ENCODE data around the gene ZNF821.
"Not testable (repeated sequence)": the region's sequence is repeated elsewhere in the genome, so short reads cannot be mapped to it uniquely, and the experiment has no call there.

Gene ZNF821

GRCh38 chr16:71830359-71830758 lies 53.6 kb downstream of the ZNF821 start:
- Histone ChIP-seq H3K4me3 (ENCODE audit: low read length, poor library complexity, severe bottlenecking) (no peak overlapping the region), H3K9me2 (replicated peaks; ENCODE audit: low read depth, low read length) (no peaks in the 10 kb centered on the region), H3K4me2 (ENCODE audit: low read depth, low read length, poor library complexity, severe bottlenecking) (no peak overlapping the region), H4K20me1 (ENCODE audit: insufficient read depth, low read length, poor library complexity, severe bottlenecking) (no peaks in the 10 kb centered on the region), H3K4me1 (ENCODE audit: insufficient read depth, low read length, poor library complexity, severe bottlenecking) (no peaks in the 10 kb centered on the region), H3K36me3 (ENCODE audit: insufficient read depth, low read length) (no peaks in the 10 kb centered on the region), H3K79me2 (ENCODE audit: insufficient read depth, low read length) (no peaks in the 10 kb centered on the region), H3F3A (ENCODE audit: low read depth) (no peaks in the 10 kb centered on the region), H3K9ac (ENCODE audit: low read depth, low read length, poor library complexity, severe bottlenecking) (no peak overlapping the region), H2AFZ (ENCODE audit: low read length) (no peak overlapping the region), H3K27me3 (ENCODE audit: insufficient read depth, low read length, poor library complexity, severe bottlenecking) (no peaks in the 10 kb centered on the region), H3K9me3 (ENCODE audit: insufficient read depth, low read depth, low read length) (no peaks in the 10 kb centered on the region)
- TF ChIP-seq CTCF (conservative IDR thresholded peaks at IDR 0.05; ENCODE audit: low read length) = no peak

DNA sequence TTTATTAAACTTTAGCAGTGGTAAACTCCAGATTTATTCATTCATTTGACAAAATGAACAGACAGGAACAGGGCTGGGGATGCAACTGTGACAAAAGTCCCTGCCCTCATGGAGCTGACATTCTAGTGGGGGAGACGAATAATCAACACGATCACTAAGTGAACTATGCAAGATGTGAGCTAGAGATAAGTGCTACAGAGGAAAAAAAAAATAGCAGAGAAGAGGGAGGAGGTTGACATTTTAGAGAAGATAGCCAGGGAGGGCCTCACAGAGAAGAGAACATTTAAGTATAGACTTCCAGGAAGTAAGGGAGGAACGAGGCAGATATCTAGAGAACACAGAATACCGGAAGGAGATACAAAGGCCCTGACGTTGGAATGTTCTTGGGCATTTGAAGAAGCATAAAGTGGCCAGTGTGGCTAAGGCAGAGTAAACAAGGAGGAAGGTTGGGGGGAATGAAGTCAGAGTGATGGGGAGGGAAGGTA lies 57.4 kb downstream of the ZNF821 start:
- H3K9ac ChIP-seq (ENCODE audit: low read depth, low read length, poor library complexity, severe bottlenecking) = no peak overlapping the region
- no peak overlapping the region for H2AFZ ChIP-seq (ENCODE audit: low read length)

DNA sequence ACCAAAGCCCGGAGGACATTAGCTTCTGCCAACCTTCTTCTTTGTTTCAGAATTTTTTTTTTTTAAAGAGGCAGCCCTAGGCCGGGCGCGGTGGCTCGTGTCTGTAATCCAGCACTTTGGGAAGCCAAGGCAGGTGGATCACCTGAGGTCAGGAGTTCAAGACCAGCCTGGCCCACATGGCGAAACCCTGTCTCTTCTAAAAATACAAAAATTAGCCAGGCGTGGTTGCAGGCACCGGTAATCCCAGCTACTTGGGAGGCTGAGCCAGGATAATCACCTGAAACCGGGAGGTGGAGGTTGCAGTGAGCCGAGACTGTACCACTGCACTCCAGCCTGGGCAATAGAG lies 66.9 kb downstream of the ZNF821 start:
- H3K9ac ChIP-seq (ENCODE audit: low read depth, low read length, poor library complexity, severe bottlenecking); H3K79me2 ChIP-seq (ENCODE audit: insufficient read depth, low read length); H4K20me1 ChIP-seq (ENCODE audit: insufficient read depth, low read length, poor library complexity, severe bottlenecking); H3K4me3 ChIP-seq (ENCODE audit: low read length, poor library complexity, severe bottlenecking); H3F3A ChIP-seq (ENCODE audit: low read depth); H3K9me3 ChIP-seq (ENCODE audit: insufficient read depth, low read depth, low read length); H3K36me3 ChIP-seq (ENCODE audit: insufficient read depth, low read length); H3K4me1 ChIP-seq (ENCODE audit: insufficient read depth, low read length, poor library complexity, severe bottlenecking); H3K9me2 ChIP-seq (replicated peaks; ENCODE audit: low read depth, low read length); H3K4me2 ChIP-seq (ENCODE audit: low read depth, low read length, poor library complexity, severe bottlenecking); H3K27me3 ChIP-seq (ENCODE audit: insufficient read depth, low read length, poor library complexity, severe bottlenecking); H2AFZ ChIP-seq (ENCODE audit: low read length): not testable (repeated sequence)

More for the DNA sequence above, 57.4 kb downstream of the ZNF821 start:
- Histone ChIP-seq H4K20me1 (ENCODE audit: insufficient read depth, low read length, poor library complexity, severe bottlenecking) (no peaks in the 10 kb centered on the region), H3K79me2 (ENCODE audit: insufficient read depth, low read length) (no peaks in the 10 kb centered on the region), H3K9me2 (replicated peaks; ENCODE audit: low read depth, low read length) (no peaks in the 10 kb centered on the region), H3F3A (ENCODE audit: low read depth) (no peaks in the 10 kb centered on the region), H3K4me3 (ENCODE audit: low read length, poor library complexity, severe bottlenecking) (no peak overlapping the region), H3K27me3 (ENCODE audit: insufficient read depth, low read length, poor library complexity, severe bottlenecking) (no peaks in the 10 kb centered on the region), H3K4me2 (ENCODE audit: low read depth, low read length, poor library complexity, severe bottlenecking) (no peak overlapping the region), H3K9me3 (ENCODE audit: insufficient read depth, low read depth, low read length) (no peaks in the 10 kb centered on the region), H3K4me1 (ENCODE audit: insufficient read depth, low read length, poor library complexity, severe bottlenecking) (no peaks in the 10 kb centered on the region), H3K36me3 (ENCODE audit: insufficient read depth, low read length) (no peaks in the 10 kb centered on the region)
- TF ChIP-seq CTCF (conservative IDR thresholded peaks at IDR 0.05; ENCODE audit: low read length) = no peak
- no peak for TF ChIP-seq EZH2phosphoT487 (IDR thresholded peaks at IDR 0.05; ENCODE audit: borderline replicate concordance)

DNA sequence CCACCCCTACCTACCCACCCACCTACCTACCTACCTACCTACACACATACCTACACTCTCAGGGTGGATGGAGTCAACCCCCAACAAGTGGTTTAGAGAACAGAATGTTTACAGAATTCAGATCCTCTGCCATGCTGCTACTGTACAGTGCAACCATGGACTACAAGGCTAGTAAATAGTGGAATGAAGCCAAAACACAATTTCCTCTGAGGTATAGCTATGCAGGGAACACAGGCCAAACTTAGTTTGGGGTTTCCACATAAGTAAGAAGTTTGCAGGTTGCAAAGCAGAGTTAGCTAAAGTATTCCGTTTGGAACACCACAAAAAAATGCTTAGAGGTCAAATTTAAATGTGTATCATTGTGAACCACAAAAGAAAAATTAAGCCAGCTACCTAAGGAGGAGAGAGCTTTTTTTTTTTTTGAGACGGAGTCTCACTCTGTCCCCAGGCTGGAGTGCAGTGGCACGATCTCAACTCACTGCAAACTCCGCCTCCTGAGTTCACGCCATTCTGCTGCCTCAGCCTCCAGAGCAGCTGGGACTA lies 72.7 kb downstream of the ZNF821 start:
- H2AFZ ChIP-seq (ENCODE audit: low read length) = no peak overlapping the region
- no peaks in the 10 kb centered on the region for H3K9me2 ChIP-seq (replicated peaks; ENCODE audit: low read depth, low read length)
- H3K79me2 ChIP-seq (ENCODE audit: insufficient read depth, low read length) = peaks cover 23% of the 10 kb centered on the region
- H3K4me1 ChIP-seq (ENCODE audit: insufficient read depth, low read length, poor library complexity, severe bottlenecking) = peaks cover 17% of the 10 kb centered on the region
- no peaks in the 10 kb centered on the region for H3K27me3 ChIP-seq (ENCODE audit: insufficient read depth, low read length, poor library complexity, severe bottlenecking)
- H3K36me3 ChIP-seq (ENCODE audit: insufficient read depth, low read length) = no peaks in the 10 kb centered on the region
- no peak overlapping the region for H3K9ac ChIP-seq (ENCODE audit: low read depth, low read length, poor library complexity, severe bottlenecking)
- TF ChIP-seq EZH2phosphoT487 (IDR thresholded peaks at IDR 0.05; ENCODE audit: borderline replicate concordance) = no peak
- TF ChIP-seq CTCF (conservative IDR thresholded peaks at IDR 0.05; ENCODE audit: low read length) = no peak
- H3K4me2 ChIP-seq (ENCODE audit: low read depth, low read length, poor library complexity, severe bottlenecking) = no peak overlapping the region
- H3K4me3 ChIP-seq (ENCODE audit: low read length, poor library complexity, severe bottlenecking) = no peak overlapping the region
- no peaks in the 10 kb centered on the region for H3K9me3 ChIP-seq (ENCODE audit: insufficient read depth, low read depth, low read length)
- peaks cover 19% of the 10 kb centered on the region for H4K20me1 ChIP-seq (ENCODE audit: insufficient read depth, low read length, poor library complexity, severe bottlenecking)
- no peaks in the 10 kb centered on the region for H3F3A ChIP-seq (ENCODE audit: low read depth)

GRCh38 chr16:71810155-71810530 lies 73.8 kb downstream of the ZNF821 start:
- Histone ChIP-seq H3K79me2 (ENCODE audit: insufficient read depth, low read length) (peaks cover 35% of the 10 kb centered on the region), H3K4me1 (ENCODE audit: insufficient read depth, low read length, poor library complexity, severe bottlenecking) (peaks cover 17% of the 10 kb centered on the region), H3K4me2 (ENCODE audit: low read depth, low read length, poor library complexity, severe bottlenecking) (peak overlapping the region; percentile 80), H4K20me1 (ENCODE audit: insufficient read depth, low read length, poor library complexity, severe bottlenecking) (peaks cover 30% of the 10 kb centered on the region)
- H3F3A ChIP-seq (ENCODE audit: low read depth); H3K9me3 ChIP-seq (ENCODE audit: insufficient read depth, low read depth, low read length); H3K4me3 ChIP-seq (ENCODE audit: low read length, poor library complexity, severe bottlenecking); H3K27me3 ChIP-seq (ENCODE audit: insufficient read depth, low read length, poor library complexity, severe bottlenecking); H3K36me3 ChIP-seq (ENCODE audit: insufficient read depth, low read length); H3K9ac ChIP-seq (ENCODE audit: low read depth, low read length, poor library complexity, severe bottlenecking); H2AFZ ChIP-seq (ENCODE audit: low read length); H3K9me2 ChIP-seq (replicated peaks; ENCODE audit: low read depth, low read length): not testable (repeated sequence)

Measured in Loucy (cell line).